LNCaP clone FGC (cell line): ENCODE data around the gene PIK3CB.

ENCODE experiments used
- DNase-seq: peaks from one replicate; pipeline ENCODE4 v3.0.0-alpha.2; 2011; ENCODE audit warnings: low read depth
- H3K4me3 ChIP-seq: 2 replicates; pipeline ENCODE4 v1.5.1; 2011; ENCODE audit warnings: mild to moderate bottlenecking, low read depth, low read length, control low read depth
- TF ChIP-seq, protein P1 (sequence below): IDR thresholded peaks from 2 replicates; pipeline ENCODE4 v1.5.1; 2012; ENCODE audit warnings: mild to moderate bottlenecking; ENCODE audit not compliant: control insufficient read depth, insufficient read depth; ENCODE audit errors: extremely low read depth

The PIK3CB gene

DNA sequence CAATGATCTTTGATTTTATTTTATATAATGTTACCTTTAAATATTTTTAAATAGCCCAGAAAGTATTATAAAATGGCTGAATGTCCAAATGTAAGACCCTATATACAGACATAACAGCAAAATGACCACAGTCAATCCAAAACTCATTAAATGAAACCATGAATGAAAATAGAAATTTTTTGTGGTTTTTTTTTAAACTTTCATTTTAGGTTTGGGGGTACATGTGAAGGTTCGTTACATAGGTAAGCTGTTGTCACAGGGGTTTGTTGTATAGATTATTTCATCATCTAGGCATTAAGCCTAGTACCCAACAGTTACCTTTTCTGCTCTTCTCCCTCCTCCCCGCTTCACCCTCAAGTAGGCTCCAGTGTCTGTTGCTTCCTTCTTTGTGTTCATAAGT, 117.4 kb downstream of the PIK3CB start:
- H3K4me3 ChIP-seq = no peak overlapping the region
- TF ChIP-seq, protein P1, sequence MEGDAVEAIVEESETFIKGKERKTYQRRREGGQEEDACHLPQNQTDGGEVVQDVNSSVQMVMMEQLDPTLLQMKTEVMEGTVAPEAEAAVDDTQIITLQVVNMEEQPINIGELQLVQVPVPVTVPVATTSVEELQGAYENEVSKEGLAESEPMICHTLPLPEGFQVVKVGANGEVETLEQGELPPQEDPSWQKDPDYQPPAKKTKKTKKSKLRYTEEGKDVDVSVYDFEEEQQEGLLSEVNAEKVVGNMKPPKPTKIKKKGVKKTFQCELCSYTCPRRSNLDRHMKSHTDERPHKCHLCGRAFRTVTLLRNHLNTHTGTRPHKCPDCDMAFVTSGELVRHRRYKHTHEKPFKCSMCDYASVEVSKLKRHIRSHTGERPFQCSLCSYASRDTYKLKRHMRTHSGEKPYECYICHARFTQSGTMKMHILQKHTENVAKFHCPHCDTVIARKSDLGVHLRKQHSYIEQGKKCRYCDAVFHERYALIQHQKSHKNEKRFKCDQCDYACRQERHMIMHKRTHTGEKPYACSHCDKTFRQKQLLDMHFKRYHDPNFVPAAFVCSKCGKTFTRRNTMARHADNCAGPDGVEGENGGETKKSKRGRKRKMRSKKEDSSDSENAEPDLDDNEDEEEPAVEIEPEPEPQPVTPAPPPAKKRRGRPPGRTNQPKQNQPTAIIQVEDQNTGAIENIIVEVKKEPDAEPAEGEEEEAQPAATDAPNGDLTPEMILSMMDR = no peak
- DNase-seq = no peak

DNA sequence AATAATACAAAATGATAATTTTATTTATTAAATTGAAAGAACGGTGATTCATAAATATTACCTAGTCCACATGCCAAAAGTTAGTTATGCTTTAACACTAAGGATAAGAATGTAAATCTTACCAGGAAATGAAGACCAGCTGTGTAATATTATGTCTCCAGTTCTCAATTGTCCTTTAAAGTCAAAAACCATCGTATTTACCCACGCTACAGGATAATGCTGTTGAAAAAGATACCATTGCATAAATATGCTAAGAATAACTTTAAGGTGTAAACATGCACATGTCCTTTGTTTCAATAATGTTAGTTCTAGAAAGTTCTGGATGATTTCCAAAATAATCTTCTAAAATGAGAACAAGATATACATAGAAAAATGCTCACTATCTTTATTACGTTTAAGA, 122.6 kb downstream of the PIK3CB start:
- TF ChIP-seq, protein P1 = no peak
- no peak overlapping the region for H3K4me3 ChIP-seq
- no peak for DNase-seq

DNA sequence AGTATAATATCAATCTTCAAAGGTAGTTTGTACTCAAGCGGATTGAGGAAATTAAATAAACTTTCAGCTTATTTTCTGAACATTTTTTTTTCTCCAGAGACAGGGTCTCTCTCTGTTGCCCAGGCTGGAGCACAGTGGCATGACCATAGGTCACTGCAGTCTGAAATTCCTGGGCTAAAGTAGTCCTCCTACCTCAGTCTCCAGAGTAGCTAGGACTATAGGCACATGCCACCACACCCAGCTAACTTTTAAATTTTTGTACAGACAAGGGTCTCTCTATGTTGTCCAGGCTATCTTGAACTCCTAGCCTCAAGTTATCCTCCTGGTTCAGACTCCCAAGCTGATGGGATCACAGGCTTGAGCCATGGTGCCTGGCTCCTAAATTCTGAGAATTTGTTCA, 129.1 kb downstream of the PIK3CB start:
- TF ChIP-seq, protein P1 = no peak
- no peak for DNase-seq
- H3K4me3 ChIP-seq = no peak overlapping the region

- TF ChIP-seq, protein P1 = no peak
- no peak for DNase-seq
- no peak overlapping the region for H3K4me3 ChIP-seq
These were observed 137.9 kb downstream of the PIK3CB start for GRCh38 chr3:138696666-138697370.

DNA sequence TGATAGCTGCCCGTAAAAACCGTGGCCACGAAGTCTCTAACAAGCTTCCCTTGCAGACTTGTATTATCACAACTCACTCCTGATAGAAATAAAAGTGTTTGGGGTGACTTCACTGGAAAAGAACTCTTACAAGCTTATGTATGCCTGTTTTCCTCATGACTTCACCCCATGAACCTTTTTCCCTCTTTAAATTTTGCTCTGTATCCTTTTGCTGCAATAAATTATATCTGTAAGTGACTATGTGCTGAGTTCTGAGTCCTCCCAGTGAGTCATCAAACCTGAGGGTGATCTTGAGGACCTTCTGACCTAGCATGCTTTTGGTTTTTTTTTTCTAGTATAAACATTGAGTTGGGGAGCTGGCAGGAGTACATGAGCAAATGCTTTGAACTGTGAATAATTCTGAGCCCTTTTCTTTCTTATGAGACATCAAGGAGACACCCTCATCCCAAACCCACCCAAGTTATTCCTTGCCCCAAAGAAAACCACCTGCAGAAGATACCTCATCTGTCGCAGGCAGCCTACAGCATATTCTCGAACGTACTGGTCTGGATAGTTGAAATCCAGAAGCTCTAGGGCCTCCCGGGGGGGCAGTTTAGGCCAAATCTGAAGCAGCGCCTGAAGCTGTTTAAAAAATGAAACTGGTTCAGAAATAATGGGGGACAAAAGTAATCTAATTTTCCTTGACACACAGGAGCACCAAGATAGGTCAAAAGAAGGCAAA, 140.3 kb downstream of the PIK3CB start:
- no peak for DNase-seq
- TF ChIP-seq, protein P1 = no peak
- H3K4me3 ChIP-seq = no peak overlapping the region

DNA sequence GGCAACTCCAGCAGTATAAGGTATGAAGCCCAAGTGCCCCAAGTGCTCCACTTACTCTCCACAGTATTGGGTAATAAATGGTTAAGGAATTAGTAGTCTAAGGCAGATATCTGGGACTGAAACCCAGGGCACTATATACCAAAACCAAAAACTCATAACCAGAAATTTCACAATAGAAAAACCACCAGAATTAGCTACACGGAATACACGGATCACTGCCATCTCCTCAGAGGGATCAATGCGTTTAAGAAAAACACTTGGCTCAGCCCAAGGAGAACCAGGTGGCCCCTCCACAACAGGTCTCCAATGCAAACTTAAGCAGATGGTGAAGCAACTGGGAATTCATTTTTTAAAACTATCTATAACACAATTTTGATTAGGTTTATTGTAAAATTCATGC, 142.6 kb downstream of the PIK3CB start:
- H3K4me3 ChIP-seq = no peak overlapping the region
- TF ChIP-seq, protein P1 = no peak
- no peak for DNase-seq
